RCC 7860 (cell line): ENCODE measurements around the gene MMP25.
"Not testable (repeated sequence)": the region's sequence is repeated elsewhere in the genome, so short reads cannot be mapped to it uniquely, and the experiment has no call there.

Experiments used
- DNase-seq: peaks from one replicate; pipeline ENCODE4 v3.0.0-alpha.2; 2015; ENCODE audit warnings: low spot score
- FAIRE-seq: peaks from 2 replicates; lab custom pipeline; 2012; peaks lifted over from hg19 to GRCh38; lab: Jason Lieb, UNC

Gene MMP25

GRCh38 chr16:3028716-3029319 lies 17.5 kb upstream of the MMP25 start:
- no peak for FAIRE-seq
- no peak for DNase-seq

GRCh38 chr16:3029491-3030221 lies 16.7 kb upstream of the MMP25 start:
- DNase-seq (no peak), FAIRE-seq (no peak)

GRCh38 chr16:3030222-3031212 lies 15.8 kb upstream of the MMP25 start:
- FAIRE-seq (no peak), DNase-seq (no peak)

GRCh38 chr16:3032624-3033023 lies 13.7 kb upstream of the MMP25 start:
- DNase-seq (no peak), FAIRE-seq (no peak)

- DNase-seq (no peak), FAIRE-seq (no peak)
Observed at GRCh38 chr16:3035289-3035971, 10.9 kb upstream of the MMP25 start.

GRCh38 chr16:3035972-3036725 lies 10.2 kb upstream of the MMP25 start:
- DNase-seq: no peak
- FAIRE-seq: no peak

- no peak for FAIRE-seq
Observed at GRCh38 chr16:3036726-3037315, 9.5 kb upstream of the MMP25 start, which contains the start of gene BICDL2. TSS of gene BICDL2 (minus strand) at chr16:3036944. CDS start at chr16:3035496, 1,448 bp downstream.

GRCh38 chr16:3038256-3038655 lies 8.1 kb upstream of the MMP25 start:
- no peak for FAIRE-seq
- DNase-seq: no peak

More at GRCh38 chr16:3036726-3037315, 9.5 kb upstream of the MMP25 start, which contains the start of gene BICDL2:
- no peak for DNase-seq

GRCh38 chr16:3038896-3039295 lies 7.5 kb upstream of the MMP25 start:
- FAIRE-seq (no peak), DNase-seq (no peak)

GRCh38 chr16:3042376-3042775 lies 4.0 kb upstream of the MMP25 start:
- DNase-seq: no peak
- FAIRE-seq: no peak

GRCh38 chr16:3044708-3045107 lies 1.7 kb upstream of the MMP25 start:
- DNase-seq (no peak), FAIRE-seq (no peak)

- FAIRE-seq (no peak), DNase-seq (no peak)
Observed at GRCh38 chr16:3046641-3047386, 453 bp downstream of the MMP25 start.

GRCh38 chr16:3047387-3047720 lies 993 bp downstream of the MMP25 start:
- DNase-seq (no peak), FAIRE-seq (no peak)

- FAIRE-seq (no peak), DNase-seq (no peak)
Observed at GRCh38 chr16:3049921-3050481, 3.6 kb downstream of the MMP25 start.

- FAIRE-seq: no peak
- no peak for DNase-seq
Observed at GRCh38 chr16:3050487-3050886, 4.1 kb downstream of the MMP25 start.

GRCh38 chr16:3051009-3051408 lies 4.6 kb downstream of the MMP25 start:
- DNase-seq: no peak
- no peak for FAIRE-seq

GRCh38 chr16:3051494-3051893 lies 5.1 kb downstream of the MMP25 start:
- DNase-seq (no peak), FAIRE-seq (no peak)

GRCh38 chr16:3052571-3053329 lies 6.4 kb downstream of the MMP25 start:
- not testable (repeated sequence) for FAIRE-seq, DNase-seq
